BE2C (cell line): ENCODE data around the gene GRID1.
A peak's percentile ranks its signal among the peaks of the same experiment; 100 is the strongest.
"Not testable (repeated sequence)": the region's sequence is repeated elsewhere in the genome, so short reads cannot be mapped to it uniquely, and the experiment has no call there.

Experiments
- DNase-seq: peaks from one replicate; pipeline ENCODE4 v3.0.0-alpha.2; 2020
- H3K27me3 ChIP-seq: fragments of 250-450 bp; sonication (Bioruptor Pico); 2 replicates; pipeline ENCODE4 v1.5.1; 2020; ENCODE audit warnings: mild to moderate bottlenecking
- H3K36me3 ChIP-seq: fragments of 250-450 bp; sonication (Bioruptor Pico); 2 replicates; pipeline ENCODE4 v1.5.1; 2020; ENCODE audit warnings: mild to moderate bottlenecking
- H3K4me1 ChIP-seq: fragments of 250-450 bp; sonication (Bioruptor Pico); 2 replicates; pipeline ENCODE4 v1.5.1; 2020
- H3K4me3 ChIP-seq: 2 replicates; pipeline ENCODE4 v1.5.1; 2011; ENCODE audit warnings: low read depth, low read length
- H3K9me3 ChIP-seq: fragments of 250-450 bp; sonication (Bioruptor Pico); 2 replicates; pipeline ENCODE4 v1.5.1; 2020
- CTCF ChIP-seq: IDR thresholded peaks from 2 replicates; pipeline ENCODE4 v1.5.1; 2012; ENCODE audit warnings: mild to moderate bottlenecking, low read depth, low read length

The GRID1 gene

GRCh38 chr10:85934586-85934985 is 432.0 kb downstream of the GRID1 start:
- Histone ChIP-seq H3K27me3 (no peaks in the 10 kb centered on the region), H3K36me3 (no peaks in the 10 kb centered on the region), H3K9me3 (no peaks in the 10 kb centered on the region), H3K4me1 (no peaks in the 10 kb centered on the region), H3K4me3 (no peak overlapping the region)
- DNase-seq, result no peak
- TF ChIP-seq CTCF, result no peak

GRCh38 chr10:85929993-85930392 is 436.6 kb downstream of the GRID1 start:
- not testable (repeated sequence) for H3K4me1 ChIP-seq, DNase-seq, H3K9me3 ChIP-seq, H3K36me3 ChIP-seq, H3K27me3 ChIP-seq, H3K4me3 ChIP-seq

- no peaks in the 10 kb centered on the region for H3K9me3 ChIP-seq
- H3K4me1 ChIP-seq, result peaks cover 4% of the 10 kb centered on the region; the same call in 1 of the 2 replicates
- H3K4me3 ChIP-seq, result no peak overlapping the region
- H3K36me3 ChIP-seq, result no peaks in the 10 kb centered on the region
- no peaks in the 10 kb centered on the region for H3K27me3 ChIP-seq
- DNase-seq, result peak; percentile 86
- TF ChIP-seq CTCF, result no peak
These were observed 438.5 kb downstream of the GRID1 start for GRCh38 chr10:85927952-85928665.

- H3K4me1 ChIP-seq, result peaks cover 4% of the 10 kb centered on the region; the same call in 1 of the 2 replicates
- H3K4me3 ChIP-seq, result no peak overlapping the region
These were observed 439.6 kb downstream of the GRID1 start for GRCh38 chr10:85926986-85927385.

GRCh38 chr10:85926136-85926535 is 440.5 kb downstream of the GRID1 start:
- TF ChIP-seq CTCF, result no peak
- Histone ChIP-seq H3K4me1 (peaks cover 4% of the 10 kb centered on the region; the same call in 1 of the 2 replicates), H3K9me3 (no peaks in the 10 kb centered on the region), H3K36me3 (no peaks in the 10 kb centered on the region), H3K4me3 (no peak overlapping the region), H3K27me3 (no peaks in the 10 kb centered on the region)
- DNase-seq, result no peak

More at GRCh38 chr10:85926986-85927385, 439.6 kb downstream of the GRID1 start:
- no peaks in the 10 kb centered on the region for H3K9me3 ChIP-seq
- no peaks in the 10 kb centered on the region for H3K27me3 ChIP-seq
- no peak for TF ChIP-seq CTCF
- no peak for DNase-seq
- H3K36me3 ChIP-seq, result no peaks in the 10 kb centered on the region

GRCh38 chr10:85925201-85925750 is 441.3 kb downstream of the GRID1 start:
- Histone ChIP-seq H3K36me3 (no peaks in the 10 kb centered on the region), H3K4me3 (no peak overlapping the region), H3K27me3 (no peaks in the 10 kb centered on the region), H3K4me1 (peaks cover 4% of the 10 kb centered on the region; the same call in 1 of the 2 replicates), H3K9me3 (no peaks in the 10 kb centered on the region)
- no peak for TF ChIP-seq CTCF
- DNase-seq, result no peak
